HepG2 (cell line): ENCODE results near the gene CXCR5. TPM values are rescaled to one million over a fixed set of nuclear protein-coding genes. Genes with fewer than 3 reads are reported as not detected.

Source experiments
- ATAC-seq: fragments of 200-7000 bp; cut with Tn5 transposase; 3 replicates; pipeline ENCODE4 v1.9.1; 2020; ENCODE audit warnings: mild to moderate bottlenecking, moderate library complexity
- BruUV-seq: library from RNA; stranded (reverse); fragments of 400-500 nt; replicated peaks from 2 replicates; lab custom pipeline; 2021; lab: Mats Ljungman, UMichigan
- CTCF ChIA-PET: fragments of 300-600 bp; formaldehyde crosslinking; extraction: SDS; loops from one replicate; lab custom pipeline; 2021; ENCODE audit warnings: low total read pairs, inconsistent platforms, low intra/inter-chr PET ratio; lab: Yijun Ruan, JAX
- POLR2A ChIA-PET: fragments of 350-600 bp; sonication (Branson Sonifier 250); formaldehyde crosslinking; loops from one replicate; lab custom pipeline; 2020; ENCODE audit warnings: antibody characterized with exemption, inconsistent platforms; lab: Yijun Ruan, JAX
- DNase-seq: peaks from one replicate; pipeline ENCODE4 v3.0.0-alpha.2; 2015; ENCODE audit warnings: low spot score
- FAIRE-seq: peaks from 3 replicates; lab custom pipeline; 2011; peaks lifted over from hg19 to GRCh38; lab: Jason Lieb, UNC
- H2AFZ ChIP-seq: one replicate; pipeline ENCODE4 v1.6.1; 2011; ENCODE audit warnings: low read length, inconsistent platforms
- H3K27ac ChIP-seq: fragments of 300-600 bp; 3 replicates; pipeline ENCODE4 v1.8.0; 2011; ENCODE audit warnings: mixed run types, mild to moderate bottlenecking, mixed read lengths, low read length, inconsistent platforms; ENCODE audit not compliant: insufficient read depth; ENCODE audit errors: extremely low read length
- H3K27me3 ChIP-seq, 2 experiments: fragments of 200-600 bp in 1 of 2; 2 replicates in 1 of 2; 3 replicates in 1 of 2; pipeline versions ENCODE4 v1.6.0 to v1.8.0; 2011; ENCODE audit warnings: low read length in 2 of 2, mild to moderate bottlenecking in 2 of 2, moderate library complexity in 2 of 2, inconsistent platforms in 1 of 2; ENCODE audit not compliant: insufficient read depth in 2 of 2, control insufficient read depth in 1 of 2
- H3K36me3 ChIP-seq, 2 experiments: fragments of 200-600 bp in 1 of 2; replicated peaks in 1 of 2; 2 replicates in 1 of 2; 3 replicates in 1 of 2; pipeline versions ENCODE4 v1.5.1 to v1.8.0; 2011; ENCODE audit warnings: low read length in 2 of 2, inconsistent platforms in 1 of 2; ENCODE audit not compliant: insufficient read depth in 2 of 2, control insufficient read depth in 1 of 2
- H3K4me1 ChIP-seq: 2 replicates; pipeline ENCODE4 v1.5.1; 2012; ENCODE audit warnings: low read length, inconsistent platforms; ENCODE audit not compliant: insufficient read depth
- H3K4me2 ChIP-seq: 2 replicates; pipeline ENCODE4 v1.6.0; 2011; ENCODE audit warnings: low read depth, low read length, inconsistent platforms
- H3K4me3 ChIP-seq, 3 experiments: fragments of 200-600 bp in 1 of 3; sonication (generic), shearing (Covaris generic) in 1 of 3; replicated peaks in 1 of 3; 2 replicates each; pipeline ENCODE4 v1.5.1; 2011 to 2016; ENCODE audit warnings: low read length in 3 of 3, inconsistent platforms in 2 of 3, low read depth in 2 of 3, mild to moderate bottlenecking in 2 of 3, control low read depth in 1 of 3, mixed read lengths in 1 of 3; ENCODE audit not compliant: insufficient read depth in 1 of 3
- H3K79me2 ChIP-seq: one replicate; pipeline ENCODE4 v1.6.1; 2011; ENCODE audit warnings: low read length, inconsistent platforms; ENCODE audit not compliant: insufficient read depth
- H3K9ac ChIP-seq: 2 replicates; pipeline ENCODE4 v1.6.0; 2011; ENCODE audit warnings: mild to moderate bottlenecking, low read depth, low read length, inconsistent platforms; ENCODE audit not compliant: insufficient read depth
- H3K9me3 ChIP-seq: 2 replicates; pipeline ENCODE4 v1.5.1; 2012; ENCODE audit warnings: mild to moderate bottlenecking, low read length
- H4K20me1 ChIP-seq: 2 replicates; pipeline ENCODE4 v1.6.0; 2011; ENCODE audit warnings: inconsistent platforms, mild to moderate bottlenecking, low read length, moderate library complexity; ENCODE audit not compliant: insufficient read depth
- KDM6A ChIP-seq: IDR thresholded peaks from 2 replicates; pipeline ENCODE4 v1.6.1; 2016; ENCODE audit warnings: low read depth
- NAIF1 ChIP-seq: sonication (generic); formaldehyde crosslinking; IDR thresholded peaks from 2 replicates; pipeline ENCODE4 v1.5.0; 2020; ENCODE audit warnings: mild to moderate bottlenecking, missing genetic modification reagents, borderline replicate concordance
- SRSF1 ChIP-seq: fragments of 200-400 bp; formaldehyde crosslinking; optimal IDR thresholded peaks from 2 replicates; pipeline ENCODE3; 2017; ENCODE audit warnings: mild to moderate bottlenecking, low read depth, low read length, moderate library complexity
- ZBTB38 ChIP-seq: sonication (generic); formaldehyde crosslinking; IDR thresholded peaks from 2 replicates; pipeline ENCODE4 v1.5.1; 2020; ENCODE audit warnings: mild to moderate bottlenecking, missing genetic modification reagents
- ZNF251 ChIP-seq: sonication (generic); formaldehyde crosslinking; IDR thresholded peaks from 2 replicates; pipeline ENCODE4 v1.9.0; 2021; ENCODE audit warnings: mild to moderate bottlenecking, missing genetic modification reagents
- ZNF772 ChIP-seq: sonication (generic); formaldehyde crosslinking; IDR thresholded peaks from 2 replicates; pipeline ENCODE4 v1.5.0; 2020; ENCODE audit warnings: mild to moderate bottlenecking, missing genetic modification reagents
- WGBS: methylation state at CpG from one replicate; pipeline ENCODE4 v1.1.6; 2017; ENCODE audit warnings: low lambda C conversion rate; 5-methylcytosine and 5-hydroxymethylcytosine counted together
- in situ Hi-C: cut with HindIII; loops from 2 replicates; pipeline ENCODE4 v1.10.0; 2017; ENCODE audit warnings: low pct_unique_long_range_greater_than_20kb; ENCODE audit not compliant: extremely low pct_ligation_motif_present
- intact Hi-C: fragments of 100-400 bp; cut with micrococcal nuclease; formaldehyde crosslinking; loops from one replicate; pipeline ENCODE4 v1.10.0; 2022; ENCODE audit not compliant: unreplicated experiment
- polyA plus RNA-seq, 8 experiments: library from polyadenylated mRNA; depleted of rRNA in 3 of 8; stranded (reverse) in 7 of 8; unstranded in 1 of 8; fragments of >200 nt; fragmentation: Illumina TruSeq in 4 of 8; extraction: Trizol in 4 of 8; gene quantifications; 2 replicates each; pipeline versions ENCODE4 v1.2.1 to v1.2.3, GENCODE V29; 2011 to 2016; ENCODE audit warnings: low read depth in 4 of 8, missing spikeins in 1 of 8, mixed read lengths in 1 of 8; ENCODE audit not compliant: insufficient read depth in 1 of 8
- total RNA-seq, 5 experiments: library from RNA; depleted of rRNA; stranded (reverse); fragments of >200 nt; fragmentation: Illumina TruSeq; extraction: Trizol; gene quantifications; 2 replicates each; pipeline ENCODE4 v1.2.3, GENCODE V29; 2016; ENCODE audit warnings: low read depth in 1 of 5
- TF ChIP-seq, protein P1 (sequence below): sonication (generic); formaldehyde crosslinking; IDR thresholded peaks from 2 replicates; pipeline ENCODE4 v1.4.0; 2020; ENCODE audit warnings: missing genetic modification reagents
- TF ChIP-seq, protein P2 (sequence below): sonication (generic); formaldehyde crosslinking; IDR thresholded peaks from 2 replicates; pipeline ENCODE4 v1.4.0; 2020; ENCODE audit warnings: missing genetic modification reagents, borderline replicate concordance
- TF ChIP-seq, protein P3 (sequence below): sonication (generic); formaldehyde crosslinking; IDR thresholded peaks from 2 replicates; pipeline ENCODE4 v1.4.0; 2020; ENCODE audit warnings: missing genetic modification reagents, borderline replicate concordance
- TF ChIP-seq, protein P4 (sequence below): sonication (generic); formaldehyde crosslinking; IDR thresholded peaks from 2 replicates; pipeline ENCODE4 v1.4.0; 2020; ENCODE audit warnings: mild to moderate bottlenecking, missing genetic modification reagents

CXCR5 gene
- total and polyA plus RNA-seq, 2 of the 13 experiments (the other 11 are each of a cell fraction or from before 2014, with no cell fraction given), result not detected

DNA sequence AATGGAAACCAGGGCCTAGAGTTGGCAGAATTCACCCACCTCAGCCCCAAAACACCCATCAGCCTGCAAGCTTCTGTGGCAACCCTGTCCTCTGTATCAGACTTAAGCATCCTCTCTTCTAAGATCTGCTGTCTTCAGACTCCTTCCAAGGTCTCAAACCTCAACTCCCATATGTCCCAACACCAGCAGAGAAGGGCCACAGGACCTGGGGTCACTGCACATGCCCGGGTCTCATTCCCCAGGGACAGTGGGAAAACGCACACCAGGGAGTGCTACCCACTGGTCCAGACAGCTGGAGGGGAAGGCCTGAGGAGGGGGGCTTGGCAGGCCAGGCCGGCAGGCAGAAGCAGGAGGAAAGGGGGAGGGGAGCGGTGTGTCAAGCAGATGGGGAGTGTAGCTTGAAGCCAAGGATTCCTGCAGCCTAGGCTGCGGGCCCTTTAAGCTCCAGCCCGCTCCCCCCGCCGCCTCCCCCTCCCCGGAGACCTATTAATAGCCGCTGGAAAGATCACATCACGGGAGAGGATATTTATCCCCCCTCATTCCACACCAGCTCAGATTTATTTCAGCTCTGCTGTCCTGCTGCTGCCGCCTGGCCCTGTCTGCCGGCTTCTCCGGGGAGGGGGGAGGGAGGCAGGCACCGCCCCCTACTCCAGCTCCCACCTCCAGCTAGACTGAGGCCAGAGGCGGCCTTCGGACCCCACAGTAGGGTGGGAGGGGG is 25.4 kb downstream of the CXCR5 start (continued):
- TF ChIP-seq, protein P1, sequence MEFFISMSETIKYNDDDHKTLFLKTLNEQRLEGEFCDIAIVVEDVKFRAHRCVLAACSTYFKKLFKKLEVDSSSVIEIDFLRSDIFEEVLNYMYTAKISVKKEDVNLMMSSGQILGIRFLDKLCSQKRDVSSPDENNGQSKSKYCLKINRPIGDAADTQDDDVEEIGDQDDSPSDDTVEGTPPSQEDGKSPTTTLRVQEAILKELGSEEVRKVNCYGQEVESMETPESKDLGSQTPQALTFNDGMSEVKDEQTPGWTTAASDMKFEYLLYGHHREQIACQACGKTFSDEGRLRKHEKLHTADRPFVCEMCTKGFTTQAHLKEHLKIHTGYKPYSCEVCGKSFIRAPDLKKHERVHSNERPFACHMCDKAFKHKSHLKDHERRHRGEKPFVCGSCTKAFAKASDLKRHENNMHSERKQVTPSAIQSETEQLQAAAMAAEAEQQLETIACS (CRISPR knock-in tag), result no peak
- TF ChIP-seq SRSF1, result peak; percentile 5

DNA sequence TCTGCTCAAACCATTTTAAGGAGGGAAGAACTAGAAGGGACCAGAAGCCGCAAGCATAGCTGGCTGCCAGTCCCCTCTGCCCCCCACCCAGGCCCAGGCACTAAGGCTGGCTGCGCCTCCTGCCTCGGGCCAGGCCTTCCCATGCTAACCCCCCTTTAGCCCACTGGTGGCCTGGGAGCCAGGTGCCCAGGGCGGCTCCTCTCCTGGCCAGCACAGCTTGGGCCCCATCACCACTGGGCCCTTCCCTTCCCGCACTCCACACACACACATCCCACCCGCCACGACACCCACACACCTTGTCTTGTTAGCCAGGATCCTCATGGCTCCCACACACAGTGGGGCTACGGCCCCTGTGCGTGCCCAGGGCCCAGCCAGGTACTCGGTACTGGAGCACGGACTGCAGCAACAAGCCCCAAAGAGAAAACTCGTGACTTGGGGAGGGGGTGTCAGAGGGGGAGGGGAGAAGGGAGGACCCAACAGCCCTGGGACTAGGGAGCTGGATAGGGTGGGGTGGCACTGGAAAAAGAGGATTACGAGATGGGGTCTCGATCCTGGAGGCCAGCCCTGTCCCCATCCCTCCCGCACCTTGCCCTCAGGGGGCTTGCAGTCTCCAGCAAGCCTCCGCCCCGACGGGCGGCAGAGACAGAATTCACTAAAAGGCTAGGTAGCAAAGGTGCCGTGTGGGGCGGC is 26.1 kb downstream of the CXCR5 start:
- H3K4me2 ChIP-seq, result peak overlapping the region; percentile 95
- peak overlapping the region; percentile 71 for H3K9ac ChIP-seq
- ATAC-seq (peak; percentile 0; the same call in 1 of the 3 replicates), FAIRE-seq (no peak), DNase-seq (no peak)
- intact Hi-C loops (no loop called here), in situ Hi-C loops (no loop called here)
- peaks cover 2% of the 10 kb centered on the region for H3K79me2 ChIP-seq
- H2AFZ ChIP-seq, result no peak overlapping the region
- peak overlapping the region; percentile 43 to 69 (median 52); a peak in 5 of 6 replicates for H3K4me3 ChIP-seq
- H3K27ac ChIP-seq, result peak overlapping the region; percentile 70
- peaks cover 68% of the 10 kb centered on the region for H3K4me1 ChIP-seq
- ChIA-PET CTCF (interaction anchor here (1.1 to 9.1 kb wide), 2 partner anchors 17 to 47 kb away, joined by 3 to 188 read pairs; partner anchors contain the start of genes BCL9L and UPK2), POLR2A (interaction anchor here (0.9 to 3.6 kb wide), 10 partner anchors 22 to 220 kb away, joined by 3 to 35 read pairs (median 4); partner anchors contain the start of genes CENATAC, DDX6 and HMBS)
- no peaks in the 10 kb centered on the region for H4K20me1 ChIP-seq
- H3K27me3 ChIP-seq, result no peaks in the 10 kb centered on the region; a peak in 1 of 5 replicates
- peaks cover 0 to 20% of the 10 kb centered on the region in 2 experiments; a peak in 1 of 5 replicates for H3K36me3 ChIP-seq
- no peaks in the 10 kb centered on the region for H3K9me3 ChIP-seq
- BruUV-seq, result no TSS peak
- WGBS, result 62% methylated on average over 11 of the region's 21 CpGs
- TF ChIP-seq, protein P2, sequence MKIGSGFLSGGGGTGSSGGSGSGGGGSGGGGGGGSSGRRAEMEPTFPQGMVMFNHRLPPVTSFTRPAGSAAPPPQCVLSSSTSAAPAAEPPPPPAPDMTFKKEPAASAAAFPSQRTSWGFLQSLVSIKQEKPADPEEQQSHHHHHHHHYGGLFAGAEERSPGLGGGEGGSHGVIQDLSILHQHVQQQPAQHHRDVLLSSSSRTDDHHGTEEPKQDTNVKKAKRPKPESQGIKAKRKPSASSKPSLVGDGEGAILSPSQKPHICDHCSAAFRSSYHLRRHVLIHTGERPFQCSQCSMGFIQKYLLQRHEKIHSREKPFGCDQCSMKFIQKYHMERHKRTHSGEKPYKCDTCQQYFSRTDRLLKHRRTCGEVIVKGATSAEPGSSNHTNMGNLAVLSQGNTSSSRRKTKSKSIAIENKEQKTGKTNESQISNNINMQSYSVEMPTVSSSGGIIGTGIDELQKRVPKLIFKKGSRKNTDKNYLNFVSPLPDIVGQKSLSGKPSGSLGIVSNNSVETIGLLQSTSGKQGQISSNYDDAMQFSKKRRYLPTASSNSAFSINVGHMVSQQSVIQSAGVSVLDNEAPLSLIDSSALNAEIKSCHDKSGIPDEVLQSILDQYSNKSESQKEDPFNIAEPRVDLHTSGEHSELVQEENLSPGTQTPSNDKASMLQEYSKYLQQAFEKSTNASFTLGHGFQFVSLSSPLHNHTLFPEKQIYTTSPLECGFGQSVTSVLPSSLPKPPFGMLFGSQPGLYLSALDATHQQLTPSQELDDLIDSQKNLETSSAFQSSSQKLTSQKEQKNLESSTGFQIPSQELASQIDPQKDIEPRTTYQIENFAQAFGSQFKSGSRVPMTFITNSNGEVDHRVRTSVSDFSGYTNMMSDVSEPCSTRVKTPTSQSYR, result no peak
- TF ChIP-seq ZNF772 (no peak), KDM6A (CRISPR knock-in tag) (no peak), ZNF251 (CRISPR knock-in tag) (no peak), NAIF1 (CRISPR knock-in tag) (no peak), ZBTB38 (CRISPR knock-in tag) (peak; percentile 30; the same call in 1 of the 2 replicates)
- TF ChIP-seq, protein P3, sequence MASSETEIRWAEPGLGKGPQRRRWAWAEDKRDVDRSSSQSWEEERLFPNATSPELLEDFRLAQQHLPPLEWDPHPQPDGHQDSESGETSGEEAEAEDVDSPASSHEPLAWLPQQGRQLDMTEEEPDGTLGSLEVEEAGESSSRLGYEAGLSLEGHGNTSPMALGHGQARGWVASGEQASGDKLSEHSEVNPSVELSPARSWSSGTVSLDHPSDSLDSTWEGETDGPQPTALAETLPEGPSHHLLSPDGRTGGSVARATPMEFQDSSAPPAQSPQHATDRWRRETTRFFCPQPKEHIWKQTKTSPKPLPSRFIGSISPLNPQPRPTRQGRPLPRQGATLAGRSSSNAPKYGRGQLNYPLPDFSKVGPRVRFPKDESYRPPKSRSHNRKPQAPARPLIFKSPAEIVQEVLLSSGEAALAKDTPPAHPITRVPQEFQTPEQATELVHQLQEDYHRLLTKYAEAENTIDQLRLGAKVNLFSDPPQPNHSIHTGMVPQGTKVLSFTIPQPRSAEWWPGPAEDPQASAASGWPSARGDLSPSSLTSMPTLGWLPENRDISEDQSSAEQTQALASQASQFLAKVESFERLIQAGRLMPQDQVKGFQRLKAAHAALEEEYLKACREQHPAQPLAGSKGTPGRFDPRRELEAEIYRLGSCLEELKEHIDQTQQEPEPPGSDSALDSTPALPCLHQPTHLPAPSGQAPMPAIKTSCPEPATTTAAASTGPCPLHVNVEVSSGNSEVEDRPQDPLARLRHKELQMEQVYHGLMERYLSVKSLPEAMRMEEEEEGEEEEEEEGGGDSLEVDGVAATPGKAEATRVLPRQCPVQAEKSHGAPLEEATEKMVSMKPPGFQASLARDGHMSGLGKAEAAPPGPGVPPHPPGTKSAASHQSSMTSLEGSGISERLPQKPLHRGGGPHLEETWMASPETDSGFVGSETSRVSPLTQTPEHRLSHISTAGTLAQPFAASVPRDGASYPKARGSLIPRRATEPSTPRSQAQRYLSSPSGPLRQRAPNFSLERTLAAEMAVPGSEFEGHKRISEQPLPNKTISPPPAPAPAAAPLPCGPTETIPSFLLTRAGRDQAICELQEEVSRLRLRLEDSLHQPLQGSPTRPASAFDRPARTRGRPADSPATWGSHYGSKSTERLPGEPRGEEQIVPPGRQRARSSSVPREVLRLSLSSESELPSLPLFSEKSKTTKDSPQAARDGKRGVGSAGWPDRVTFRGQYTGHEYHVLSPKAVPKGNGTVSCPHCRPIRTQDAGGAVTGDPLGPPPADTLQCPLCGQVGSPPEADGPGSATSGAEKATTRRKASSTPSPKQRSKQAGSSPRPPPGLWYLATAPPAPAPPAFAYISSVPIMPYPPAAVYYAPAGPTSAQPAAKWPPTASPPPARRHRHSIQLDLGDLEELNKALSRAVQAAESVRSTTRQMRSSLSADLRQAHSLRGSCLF (CRISPR knock-in tag), result no peak
- TF ChIP-seq, protein P4, sequence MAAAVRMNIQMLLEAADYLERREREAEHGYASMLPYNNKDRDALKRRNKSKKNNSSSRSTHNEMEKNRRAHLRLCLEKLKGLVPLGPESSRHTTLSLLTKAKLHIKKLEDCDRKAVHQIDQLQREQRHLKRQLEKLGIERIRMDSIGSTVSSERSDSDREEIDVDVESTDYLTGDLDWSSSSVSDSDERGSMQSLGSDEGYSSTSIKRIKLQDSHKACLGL (CRISPR knock-in tag), result 0 out of 2 replicates have a peak, but pooled peaks have one; percentile 13
